Measurements from ENCODE around the gene SLC25A41. TPM values are rescaled to one million over a fixed set of nuclear protein-coding genes. Genes with fewer than 3 reads are reported as not detected.

SLC25A41 gene
- total RNA-seq, result not detected

DNA sequence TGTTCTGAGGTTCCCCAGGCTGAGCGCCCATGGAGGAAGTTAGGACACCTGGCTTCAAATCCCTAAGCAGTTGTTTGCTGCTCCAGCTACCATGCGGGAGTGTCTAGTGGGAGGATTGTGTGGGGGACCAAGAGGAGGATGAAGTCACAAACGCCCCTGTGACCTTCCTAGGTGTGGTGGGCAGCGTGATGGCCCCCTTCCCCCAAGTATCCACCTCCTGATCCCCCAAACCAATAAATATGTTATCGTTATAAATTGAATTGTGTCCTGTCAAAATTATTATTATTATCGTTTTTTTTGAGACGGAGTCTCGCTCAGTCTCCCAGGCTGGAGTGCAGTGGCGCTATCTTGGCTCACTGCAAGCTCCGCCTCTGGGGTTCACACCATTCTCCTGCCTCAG is at the start of gene SLC25A41:
TSS of gene SLC25A41 (minus strand) at position 101 of the 400 bp plus-strand sequence. CDS start at position 31, 70 bp downstream.
- Histone ChIP-seq H3K36me3 (no peaks in the 10 kb centered on the region), H3K27me3 (no peaks in the 10 kb centered on the region), H3K9me3 (no peaks in the 10 kb centered on the region), H3K4me3 (no peak within 1 kb of the TSS), H3K27ac (no peak within 1 kb of the TSS), H3K4me1 (no peaks in the 10 kb centered on the region)
- TF ChIP-seq, protein P1, sequence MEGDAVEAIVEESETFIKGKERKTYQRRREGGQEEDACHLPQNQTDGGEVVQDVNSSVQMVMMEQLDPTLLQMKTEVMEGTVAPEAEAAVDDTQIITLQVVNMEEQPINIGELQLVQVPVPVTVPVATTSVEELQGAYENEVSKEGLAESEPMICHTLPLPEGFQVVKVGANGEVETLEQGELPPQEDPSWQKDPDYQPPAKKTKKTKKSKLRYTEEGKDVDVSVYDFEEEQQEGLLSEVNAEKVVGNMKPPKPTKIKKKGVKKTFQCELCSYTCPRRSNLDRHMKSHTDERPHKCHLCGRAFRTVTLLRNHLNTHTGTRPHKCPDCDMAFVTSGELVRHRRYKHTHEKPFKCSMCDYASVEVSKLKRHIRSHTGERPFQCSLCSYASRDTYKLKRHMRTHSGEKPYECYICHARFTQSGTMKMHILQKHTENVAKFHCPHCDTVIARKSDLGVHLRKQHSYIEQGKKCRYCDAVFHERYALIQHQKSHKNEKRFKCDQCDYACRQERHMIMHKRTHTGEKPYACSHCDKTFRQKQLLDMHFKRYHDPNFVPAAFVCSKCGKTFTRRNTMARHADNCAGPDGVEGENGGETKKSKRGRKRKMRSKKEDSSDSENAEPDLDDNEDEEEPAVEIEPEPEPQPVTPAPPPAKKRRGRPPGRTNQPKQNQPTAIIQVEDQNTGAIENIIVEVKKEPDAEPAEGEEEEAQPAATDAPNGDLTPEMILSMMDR (IDR thresholded peaks at IDR 0.05), result no peak
- DNase-seq (ENCODE audit: low spot score), result no peak

DNA sequence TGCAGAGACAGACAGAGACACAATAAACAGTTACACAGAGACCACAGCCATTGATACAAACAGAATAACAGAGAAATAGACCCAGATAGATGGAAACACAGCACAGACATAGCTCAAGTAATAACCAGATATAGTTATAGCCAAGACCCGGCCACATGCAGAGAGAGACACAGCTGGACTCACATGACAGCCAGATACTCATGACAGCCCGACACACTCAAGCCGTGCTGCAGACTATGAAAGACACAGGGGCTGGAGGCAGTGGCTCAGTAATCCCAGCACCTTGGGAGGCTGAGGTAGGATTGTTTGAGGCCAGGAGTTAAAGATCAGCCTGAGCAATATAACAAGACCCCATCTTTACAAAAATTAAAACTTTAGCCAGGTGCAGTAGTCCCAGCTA is 49.7 kb upstream of the SLC25A41 start:
- H3K36me3 ChIP-seq, result no peaks in the 10 kb centered on the region

DNA sequence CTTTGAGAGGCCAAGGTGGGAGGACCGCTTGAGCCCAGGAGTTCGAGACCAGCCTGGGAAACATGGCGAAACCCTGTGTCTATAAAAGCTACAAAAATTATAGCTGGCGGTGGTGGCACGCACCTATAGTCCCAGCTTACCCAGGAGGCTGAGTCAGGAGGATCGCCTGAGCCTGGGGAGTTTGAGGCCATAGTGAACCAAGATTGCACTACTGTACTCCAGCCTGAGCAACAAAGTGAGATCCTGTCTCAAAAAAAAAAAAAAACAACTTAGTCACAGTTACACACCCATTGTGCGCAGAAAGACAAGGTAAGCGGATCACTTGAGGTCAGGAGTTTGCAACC is 48.8 kb upstream of the SLC25A41 start:
- DNase-seq (ENCODE audit: low spot score), result no peak
- H3K4me3 ChIP-seq, result no peak overlapping the region
- H3K27me3 ChIP-seq, result peaks cover 0 to under 1% of the 10 kb centered on the region in 2 donors
- H3K27ac ChIP-seq, result no peak overlapping the region
- no peaks in the 10 kb centered on the region for H3K9me3 ChIP-seq
- TF ChIP-seq, protein P1 (IDR thresholded peaks at IDR 0.05), result no peak
- H3K4me1 ChIP-seq, result no peaks in the 10 kb centered on the region
- H3K36me3 ChIP-seq, result no peaks in the 10 kb centered on the region

More for the DNA sequence above, 49.7 kb upstream of the SLC25A41 start:
- TF ChIP-seq, protein P1 (IDR thresholded peaks at IDR 0.05), result no peak
- H3K4me1 ChIP-seq, result no peaks in the 10 kb centered on the region
- no peak for DNase-seq (ENCODE audit: low spot score)
- no peaks in the 10 kb centered on the region for H3K27me3 ChIP-seq
- no peaks in the 10 kb centered on the region for H3K9me3 ChIP-seq
- H3K4me3 ChIP-seq, result no peak overlapping the region
- no peak overlapping the region for H3K27ac ChIP-seq

DNA sequence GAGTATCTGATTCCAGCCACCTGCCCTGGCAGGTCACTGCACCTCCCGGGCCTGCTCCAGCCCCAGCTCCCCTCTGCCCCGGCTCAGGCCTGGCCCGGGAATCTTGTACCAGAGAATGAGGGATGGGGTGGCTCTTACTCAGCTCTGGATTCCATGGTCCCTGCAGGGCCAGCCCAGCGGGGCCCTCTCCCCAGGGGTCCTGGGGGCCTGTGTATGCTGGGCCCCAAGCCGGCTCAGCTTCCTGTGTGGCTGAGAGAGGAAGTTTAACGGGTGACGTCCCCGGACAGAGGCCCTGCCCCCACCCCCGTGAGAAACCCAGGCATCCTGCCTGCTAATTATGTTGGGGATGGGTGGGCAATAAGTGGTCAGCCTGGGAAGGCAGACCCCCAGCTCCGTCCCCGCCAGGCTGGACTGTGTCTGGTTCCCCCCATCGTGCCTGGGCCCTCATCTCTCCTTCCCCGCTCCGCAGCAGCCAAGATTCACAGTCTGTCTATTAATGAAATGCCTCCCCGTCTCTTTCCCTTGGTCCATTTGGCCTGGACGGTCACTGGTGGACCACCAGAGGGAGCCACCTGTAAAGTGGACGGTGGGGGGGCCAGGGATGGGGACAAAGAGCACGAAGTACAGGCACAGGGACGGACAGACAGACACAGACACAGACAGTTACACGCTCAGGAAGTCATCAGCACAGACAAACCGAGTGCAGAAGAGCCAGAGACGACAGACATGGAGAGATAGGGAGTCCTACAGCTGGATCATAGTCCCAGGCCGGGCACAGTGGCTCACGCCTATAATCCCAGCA is 48.2 kb upstream of the SLC25A41 start, which contains the start of gene DENND1C:
TSS of gene DENND1C (minus strand) at position 247 of the 802 bp plus-strand sequence. CDS start at position 155, 92 bp downstream.
- Histone ChIP-seq H3K4me1 (peaks cover 0 to 3% of the 10 kb centered on the region in 2 donors), H3K36me3 (no peaks in the 10 kb centered on the region), H3K4me3 (peak within 1 kb of the TSS in 1 of 2 donors; percentile 22), H3K27ac (no peak within 1 kb of the TSS), H3K9me3 (no peaks in the 10 kb centered on the region), H3K27me3 (peaks cover 1 to 4% of the 10 kb centered on the region in 2 donors)
- TF ChIP-seq, protein P1 (IDR thresholded peaks at IDR 0.05), result peak in 1 of 2 donors; percentile 50
- no peak for DNase-seq (ENCODE audit: low spot score)

DNA sequence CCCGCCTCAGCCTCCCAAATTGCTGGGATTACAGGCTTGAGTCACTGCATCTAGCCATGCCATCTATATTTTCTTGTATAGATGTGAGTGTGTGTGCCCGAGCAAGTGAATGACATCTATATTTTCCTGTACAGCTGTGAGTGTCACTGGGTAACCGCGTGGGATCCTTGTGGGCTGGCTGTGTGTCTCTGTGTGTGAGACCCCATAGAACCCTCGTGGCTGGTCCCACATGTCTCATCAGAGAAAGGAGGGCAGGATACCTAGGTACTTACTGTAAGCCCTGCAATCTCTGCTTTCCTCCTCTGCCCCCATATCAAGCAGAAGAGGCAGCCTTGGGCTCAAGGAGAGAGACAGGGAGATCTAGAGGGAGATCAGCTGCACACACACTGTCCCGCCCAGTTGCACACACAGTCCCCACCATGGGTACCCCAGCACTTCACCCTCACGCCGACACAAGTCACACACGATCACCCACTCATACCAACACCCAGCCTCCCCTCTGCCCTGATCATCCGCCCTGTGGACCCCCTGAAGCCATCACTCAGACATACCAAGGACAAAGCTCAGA is 47.4 kb upstream of the SLC25A41 start:
- no peak for DNase-seq (ENCODE audit: low spot score)
- H3K4me1 ChIP-seq, result peaks cover 0 to 11% of the 10 kb centered on the region in 2 donors
- no peak overlapping the region for H3K27ac ChIP-seq
- H3K4me3 ChIP-seq, result peak overlapping the region in 1 of 2 donors; percentile 22
- H3K9me3 ChIP-seq, result no peaks in the 10 kb centered on the region
- TF ChIP-seq, protein P1 (IDR thresholded peaks at IDR 0.05), result no peak
- no peaks in the 10 kb centered on the region for H3K36me3 ChIP-seq
- peaks cover 7 to 8% of the 10 kb centered on the region in 2 donors for H3K27me3 ChIP-seq

All from right atrium auricular region (tissue), 2 donors.